Brain microvascular endothelial cell (primary cell): Measurements from ENCODE around the gene ZSCAN5C.
"Not testable (repeated sequence)": the region's sequence is repeated elsewhere in the genome, so short reads cannot be mapped to it uniquely, and the experiment has no call there.

ENCODE experiments used
- DNase-seq: peaks from one replicate; pipeline ENCODE4 v3.0.0-alpha.2; 2020
- H3K27ac ChIP-seq: fragments of 250-450 bp; sonication (Bioruptor Pico); 2 replicates; pipeline ENCODE4 v1.5.1; 2020; ENCODE audit warnings: mild to moderate bottlenecking, moderate library complexity
- H3K27me3 ChIP-seq: fragments of 250-450 bp; sonication (Bioruptor Pico); replicated peaks from 2 replicates; pipeline ENCODE4 v1.5.1; 2020; ENCODE audit warnings: mild to moderate bottlenecking
- H3K36me3 ChIP-seq: fragments of 250-450 bp; sonication (Bioruptor Pico); replicated peaks from 2 replicates; pipeline ENCODE4 v1.5.1; 2020; ENCODE audit warnings: mild to moderate bottlenecking
- H3K4me3 ChIP-seq: 2 replicates; pipeline ENCODE4 v1.5.1; 2011; ENCODE audit warnings: low read depth, mild to moderate bottlenecking, control low read depth, low read length, moderate library complexity
- CTCF ChIP-seq: IDR thresholded peaks from 2 replicates; pipeline ENCODE4 v1.5.1; 2011; ENCODE audit warnings: low read depth, mild to moderate bottlenecking, moderate library complexity, low read length, control low read depth, inconsistent platforms; ENCODE audit errors: missing control alignments
- in situ Hi-C: cut with HindIII; loops from 2 replicates; pipeline ENCODE4 v1.10.0; 2017; ENCODE audit warnings: low sequenced_read_pairs, low pct_ligation_motif_present

ZSCAN5C gene

GRCh38 chr19:56177564-56178243 is 24.4 kb upstream of the ZSCAN5C start:
- in situ Hi-C loops, result no loop called here
- DNase-seq, result no peak
- Histone ChIP-seq H3K4me3 (no peak overlapping the region), H3K27me3 (no peaks in the 10 kb centered on the region), H3K27ac (no peak overlapping the region), H3K36me3 (no peaks in the 10 kb centered on the region)
- TF ChIP-seq CTCF, result no peak

GRCh38 chr19:56189785-56190184 is 12.3 kb upstream of the ZSCAN5C start:
- Histone ChIP-seq H3K27me3 (no peaks in the 10 kb centered on the region), H3K36me3 (no peaks in the 10 kb centered on the region), H3K4me3 (no peak overlapping the region), H3K27ac (no peak overlapping the region)
- no peak for TF ChIP-seq CTCF
- in situ Hi-C loops, result no loop called here
- no peak for DNase-seq

- no peak for TF ChIP-seq CTCF
Observed at GRCh38 chr19:56191115-56191514, 11.0 kb upstream of the ZSCAN5C start.

GRCh38 chr19:56191711-56192110 is 10.4 kb upstream of the ZSCAN5C start:
- H3K4me3 ChIP-seq, result no peak overlapping the region
- H3K36me3 ChIP-seq, result no peaks in the 10 kb centered on the region
- no peaks in the 10 kb centered on the region for H3K27me3 ChIP-seq
- no peak for DNase-seq
- in situ Hi-C loops, result no loop called here
- H3K27ac ChIP-seq, result no peak overlapping the region
- TF ChIP-seq CTCF, result no peak

More at GRCh38 chr19:56191115-56191514, 11.0 kb upstream of the ZSCAN5C start:
- H3K36me3 ChIP-seq, result no peaks in the 10 kb centered on the region
- no peak overlapping the region for H3K4me3 ChIP-seq
- no peak for DNase-seq
- no peaks in the 10 kb centered on the region for H3K27me3 ChIP-seq
- no peak overlapping the region for H3K27ac ChIP-seq
- in situ Hi-C loops, result no loop called here

- TF ChIP-seq CTCF, result no peak
- DNase-seq, result no peak
- H3K27me3 ChIP-seq, result no peaks in the 10 kb centered on the region
- H3K27ac ChIP-seq, result no peak overlapping the region
- in situ Hi-C loops, result no loop called here
- no peaks in the 10 kb centered on the region for H3K36me3 ChIP-seq
- H3K4me3 ChIP-seq, result no peak overlapping the region
Observed at GRCh38 chr19:56193981-56194640, 8.0 kb upstream of the ZSCAN5C start.

- H3K36me3 ChIP-seq, H3K4me3 ChIP-seq, H3K27ac ChIP-seq, H3K27me3 ChIP-seq, DNase-seq, in situ Hi-C loops: not testable (repeated sequence)
Observed at GRCh38 chr19:56197646-56198045, 4.4 kb upstream of the ZSCAN5C start, which contains the start of gene ZSCAN5B. ZSCAN5B (minus strand) TSS chr19:56197783; CDS start chr19:56193052, 4,731 bp downstream.
